GM12878 (cell line): Measurements from ENCODE around the gene NMBR. TPM values are rescaled to one million over a fixed set of nuclear protein-coding genes. Genes with fewer than 3 reads are reported as not detected.

Source experiments
- ATF3 ChIP-seq: IDR thresholded peaks from 2 replicates; pipeline ENCODE4 v1.6.1; 2011; ENCODE audit warnings: low read depth, mild to moderate bottlenecking, low read length, moderate library complexity, borderline replicate concordance; ENCODE audit errors: extremely low read depth
- ATF7 ChIP-seq: fragments of 450-650 bp; IDR thresholded peaks from 2 replicates; pipeline ENCODE4 v1.6.1; 2016; ENCODE audit warnings: low read depth, mild to moderate bottlenecking
- IKZF1 ChIP-seq: fragments of 450-650 bp; conservative IDR thresholded peaks from 2 replicates; pipeline ENCODE4 v1.6.1; 2017; ENCODE audit warnings: antibody characterized with exemption, mild to moderate bottlenecking
- MEF2A ChIP-seq: IDR thresholded peaks from 2 replicates; pipeline ENCODE4 v1.6.1; 2011; ENCODE audit warnings: low read depth, mild to moderate bottlenecking, low read length, moderate library complexity; ENCODE audit not compliant: insufficient read depth
- NBN ChIP-seq: fragments of 450-650 bp; IDR thresholded peaks from 2 replicates; pipeline ENCODE4 v1.6.1; 2016
- NFIC ChIP-seq: IDR thresholded peaks from 2 replicates; pipeline ENCODE4 v1.6.1; 2012; ENCODE audit warnings: low read depth, mild to moderate bottlenecking, inconsistent platforms, low read length, moderate library complexity
- NFYA ChIP-seq: IDR thresholded peaks from 2 replicates; pipeline ENCODE4 v1.6.1; 2011; ENCODE audit warnings: low read depth, mild to moderate bottlenecking, low read length, improper control_type of control experiment, borderline replicate concordance
- POLR2A ChIP-seq: IDR thresholded peaks from 2 replicates; pipeline ENCODE4 v1.6.1; 2011; ENCODE audit warnings: low read depth, mild to moderate bottlenecking, low read length
- POU2F2 ChIP-seq: IDR thresholded peaks from 3 replicates; pipeline ENCODE4 v1.6.1; 2011; ENCODE audit warnings: low read depth, mild to moderate bottlenecking, low read length, borderline replicate concordance
- SKIL ChIP-seq: fragments of 450-650 bp; IDR thresholded peaks from 2 replicates; pipeline ENCODE4 v1.6.1; 2017; ENCODE audit warnings: mild to moderate bottlenecking, low read depth, inconsistent platforms; ENCODE audit not compliant: poor library complexity, severe bottlenecking
- SMARCA5 ChIP-seq: fragments of 450-650 bp; IDR thresholded peaks from 2 replicates; pipeline ENCODE4 v1.6.1; 2017; ENCODE audit warnings: mild to moderate bottlenecking
- SMC3 ChIP-seq: IDR thresholded peaks from 2 replicates; pipeline ENCODE4 v1.6.1; 2011; ENCODE audit warnings: low read length, improper control_type of control experiment, borderline replicate concordance
- SUPT20H ChIP-seq: IDR thresholded peaks from 2 replicates; pipeline ENCODE4 v1.6.1; 2011; ENCODE audit warnings: low read depth, mild to moderate bottlenecking, low read length, moderate library complexity, borderline replicate concordance; ENCODE audit not compliant: control insufficient read depth
- YBX1 ChIP-seq: fragments of 450-650 bp; IDR thresholded peaks from 2 replicates; pipeline ENCODE4 v1.6.1; 2016; ENCODE audit warnings: antibody characterized with exemption
- ZNF592 ChIP-seq: fragments of 450-650 bp; IDR thresholded peaks from 2 replicates; pipeline ENCODE4 v1.6.1; 2017; ENCODE audit warnings: mild to moderate bottlenecking, moderate library complexity
- polyA plus RNA-seq, 11 experiments: library from polyadenylated mRNA; depleted of rRNA in 4 of 11; unstranded in 6 of 11; stranded (reverse) in 5 of 11; fragments of >200 nt; fragmentation: Nextera tagmentation in 4 of 11; fragmentation: Illumina TruSeq in 1 of 11; extraction: Ambion mirVana in 4 of 11; extraction: Trizol in 1 of 11; gene quantifications; 1 replicate in 1 of 11; 2 replicates in 10 of 11; pipeline versions ENCODE4 v1.2.1 to v1.2.3, GENCODE V29; 2011 to 2016; ENCODE audit warnings: inconsistent platforms in 2 of 11, missing spikeins in 2 of 11, low read depth in 1 of 11
- total RNA-seq, 4 experiments: library from RNA; depleted of rRNA in 3 of 4; stranded (reverse); fragments of >200 nt in 3 of 4; fragmentation: Illumina TruSeq in 1 of 4; extraction: Trizol in 1 of 4; gene quantifications; 2 replicates each; pipeline versions ENCODE4 v1.2.1 to v1.2.3, GENCODE V29; 2013 to 2021
- TF ChIP-seq, protein P1 (sequence below): fragments of 450-650 bp; IDR thresholded peaks from 2 replicates; pipeline ENCODE4 v1.6.1; 2017; ENCODE audit warnings: antibody characterized with exemption, mild to moderate bottlenecking, moderate library complexity
- TF ChIP-seq, protein P2 (sequence below): fragments of 450-650 bp; conservative IDR thresholded peaks from 2 replicates; pipeline ENCODE4 v1.6.1; 2017; ENCODE audit warnings: mild to moderate bottlenecking, moderate library complexity

The NMBR gene
- total and polyA plus RNA-seq, 10 of the 15 experiments (the other 5 are each of a cell fraction or from before 2014, with no cell fraction given) = not detected

DNA sequence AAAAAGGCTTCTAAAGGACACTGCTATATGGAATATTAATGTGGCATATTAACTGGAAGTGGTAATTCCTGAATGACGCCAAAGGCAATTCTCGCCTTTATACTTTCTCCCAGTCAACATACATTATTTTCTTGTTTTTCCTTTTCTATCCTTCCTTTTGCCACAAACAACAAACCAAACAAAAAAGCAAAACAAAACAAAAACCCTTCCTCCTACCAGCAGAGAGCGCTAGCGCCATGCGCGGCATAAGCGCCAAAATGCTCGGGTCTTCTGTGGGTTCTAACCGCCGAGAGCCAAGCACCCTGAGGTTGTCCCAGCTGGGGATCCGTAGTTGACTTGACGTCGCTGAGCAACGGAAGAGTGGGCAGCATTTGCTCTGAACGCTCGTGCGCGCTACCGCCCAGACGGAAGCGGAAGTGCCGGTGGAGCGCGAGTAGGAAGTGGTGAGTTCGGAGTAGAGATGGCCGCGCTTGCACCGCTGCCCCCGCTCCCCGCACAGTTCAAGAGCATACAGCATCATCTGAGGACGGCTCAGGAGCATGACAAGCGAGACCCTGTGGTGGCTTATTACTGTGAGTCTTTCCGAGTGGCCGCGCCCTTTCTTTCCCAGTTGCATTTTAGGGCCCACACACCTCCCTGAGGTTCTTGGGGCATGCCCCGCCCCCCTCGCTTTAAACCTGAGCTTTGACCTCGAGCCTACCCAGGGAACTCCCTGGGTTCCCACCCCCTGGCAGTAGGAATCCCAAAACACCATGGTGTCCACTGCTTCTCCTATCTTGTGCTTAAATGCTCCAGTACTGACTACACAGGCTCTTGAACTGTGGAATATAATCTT, at the start of gene NMBR, which contains the start of gene VTA1 (continued):
- TF ChIP-seq, protein P1, sequence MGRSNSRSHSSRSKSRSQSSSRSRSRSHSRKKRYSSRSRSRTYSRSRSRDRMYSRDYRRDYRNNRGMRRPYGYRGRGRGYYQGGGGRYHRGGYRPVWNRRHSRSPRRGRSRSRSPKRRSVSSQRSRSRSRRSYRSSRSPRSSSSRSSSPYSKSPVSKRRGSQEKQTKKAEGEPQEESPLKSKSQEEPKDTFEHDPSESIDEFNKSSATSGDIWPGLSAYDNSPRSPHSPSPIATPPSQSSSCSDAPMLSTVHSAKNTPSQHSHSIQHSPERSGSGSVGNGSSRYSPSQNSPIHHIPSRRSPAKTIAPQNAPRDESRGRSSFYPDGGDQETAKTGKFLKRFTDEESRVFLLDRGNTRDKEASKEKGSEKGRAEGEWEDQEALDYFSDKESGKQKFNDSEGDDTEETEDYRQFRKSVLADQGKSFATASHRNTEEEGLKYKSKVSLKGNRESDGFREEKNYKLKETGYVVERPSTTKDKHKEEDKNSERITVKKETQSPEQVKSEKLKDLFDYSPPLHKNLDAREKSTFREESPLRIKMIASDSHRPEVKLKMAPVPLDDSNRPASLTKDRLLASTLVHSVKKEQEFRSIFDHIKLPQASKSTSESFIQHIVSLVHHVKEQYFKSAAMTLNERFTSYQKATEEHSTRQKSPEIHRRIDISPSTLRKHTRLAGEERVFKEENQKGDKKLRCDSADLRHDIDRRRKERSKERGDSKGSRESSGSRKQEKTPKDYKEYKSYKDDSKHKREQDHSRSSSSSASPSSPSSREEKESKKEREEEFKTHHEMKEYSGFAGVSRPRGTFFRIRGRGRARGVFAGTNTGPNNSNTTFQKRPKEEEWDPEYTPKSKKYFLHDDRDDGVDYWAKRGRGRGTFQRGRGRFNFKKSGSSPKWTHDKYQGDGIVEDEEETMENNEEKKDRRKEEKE = no peak
- TF ChIP-seq SUPT20H = no peak
- TF ChIP-seq IKZF1 = peak; percentile 91
- peak; percentile 94 for TF ChIP-seq POLR2A
- TF ChIP-seq POU2F2 = peak; percentile 76; the same call in 2 of the 3 replicates
- TF ChIP-seq ATF7 = peak; percentile 70
- peak; percentile 82; the same call in 1 of the 2 replicates for TF ChIP-seq SMC3
- TF ChIP-seq, protein P2, sequence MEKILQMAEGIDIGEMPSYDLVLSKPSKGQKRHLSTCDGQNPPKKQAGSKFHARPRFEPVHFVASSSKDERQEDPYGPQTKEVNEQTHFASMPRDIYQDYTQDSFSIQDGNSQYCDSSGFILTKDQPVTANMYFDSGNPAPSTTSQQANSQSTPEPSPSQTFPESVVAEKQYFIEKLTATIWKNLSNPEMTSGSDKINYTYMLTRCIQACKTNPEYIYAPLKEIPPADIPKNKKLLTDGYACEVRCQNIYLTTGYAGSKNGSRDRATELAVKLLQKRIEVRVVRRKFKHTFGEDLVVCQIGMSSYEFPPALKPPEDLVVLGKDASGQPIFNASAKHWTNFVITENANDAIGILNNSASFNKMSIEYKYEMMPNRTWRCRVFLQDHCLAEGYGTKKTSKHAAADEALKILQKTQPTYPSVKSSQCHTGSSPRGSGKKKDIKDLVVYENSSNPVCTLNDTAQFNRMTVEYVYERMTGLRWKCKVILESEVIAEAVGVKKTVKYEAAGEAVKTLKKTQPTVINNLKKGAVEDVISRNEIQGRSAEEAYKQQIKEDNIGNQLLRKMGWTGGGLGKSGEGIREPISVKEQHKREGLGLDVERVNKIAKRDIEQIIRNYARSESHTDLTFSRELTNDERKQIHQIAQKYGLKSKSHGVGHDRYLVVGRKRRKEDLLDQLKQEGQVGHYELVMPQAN = peak; percentile 95
- no peak for TF ChIP-seq YBX1
- no peak for TF ChIP-seq MEF2A
- peak; percentile 94 for TF ChIP-seq NBN
- TF ChIP-seq ZNF592 = peak; percentile 21; the same call in 1 of the 2 replicates
- no peak for TF ChIP-seq NFYA
- peak; percentile 90 for TF ChIP-seq SMARCA5
- TF ChIP-seq SKIL = peak; percentile 81
- TF ChIP-seq ATF3 = no peak
- 0 out of 2 replicates have a peak, but pooled peaks have one; percentile 16 for TF ChIP-seq NFIC
